SU-DHL-6 (cell line): ENCODE results near the gene EGFL8.
A peak's percentile ranks its signal among the peaks of the same experiment; 100 is the strongest.

Source experiments
- H2AFZ ChIP-seq: fragments of 200-600 bp; sonication (generic); 2 replicates; pipeline ENCODE4 v1.6.1; 2014; ENCODE audit warnings: low read depth, mild to moderate bottlenecking, moderate library complexity, mixed read lengths, antibody characterized with exemption, low read length; ENCODE audit not compliant: severe bottlenecking
- H3F3A ChIP-seq: fragments of 200-600 bp; shearing (Covaris generic); 2 replicates; pipeline ENCODE4 v1.6.0; 2016; ENCODE audit warnings: antibody characterized with exemption, mild to moderate bottlenecking; ENCODE audit not compliant: insufficient read depth
- H3K27ac ChIP-seq: fragments of 200-600 bp; sonication (generic); 2 replicates; pipeline ENCODE4 v1.5.1; 2016; ENCODE audit warnings: low read depth, mild to moderate bottlenecking, low read length, moderate library complexity, mixed read lengths
- H3K27me3 ChIP-seq: fragments of 200-600 bp; sonication (generic), shearing (Covaris generic); 2 replicates; pipeline ENCODE4 v1.6.0; 2014; ENCODE audit warnings: mild to moderate bottlenecking, low read length
- H3K36me3 ChIP-seq: fragments of 200-600 bp; sonication (generic); 2 replicates; pipeline ENCODE4 v1.6.1; 2014; ENCODE audit warnings: mild to moderate bottlenecking, low read length, mixed read lengths
- H3K4me2 ChIP-seq: fragments of 300-600, 200-600 bp; shearing (Covaris generic), sonication (generic); 2 replicates; pipeline ENCODE4 v1.6.0; 2014; ENCODE audit warnings: low read length, low read depth, mild to moderate bottlenecking; ENCODE audit not compliant: poor library complexity, severe bottlenecking
- H3K4me3 ChIP-seq: fragments of 200-600 bp; sonication (generic); 2 replicates; pipeline ENCODE4 v1.5.1; 2014; ENCODE audit warnings: antibody characterized with exemption, low read length, mild to moderate bottlenecking, mixed read lengths; ENCODE audit not compliant: insufficient read depth, poor library complexity, severe bottlenecking
- H3K79me2 ChIP-seq: fragments of 200-600 bp; sonication (generic); 2 replicates; pipeline ENCODE4 v1.6.1; 2014; ENCODE audit warnings: mild to moderate bottlenecking, low read length, moderate library complexity; ENCODE audit not compliant: insufficient read depth
- H3K9ac ChIP-seq: fragments of 200-600 bp; sonication (generic); 2 replicates; pipeline ENCODE4 v1.7.0; 2014; ENCODE audit warnings: mild to moderate bottlenecking, low read length
- H3K9me2 ChIP-seq: fragments of 200-600 bp; sonication (generic); replicated peaks from 2 replicates; pipeline ENCODE4 v1.6.1; 2014; ENCODE audit warnings: low read length; ENCODE audit not compliant: insufficient read depth
- H3K9me3 ChIP-seq: fragments of 200-600 bp; sonication (generic); 2 replicates; pipeline ENCODE4 v1.6.1; 2014; ENCODE audit warnings: low read length, mixed read lengths; ENCODE audit not compliant: insufficient read depth
- H4K20me1 ChIP-seq: fragments of 200-600 bp; sonication (generic); 2 replicates; pipeline ENCODE4 v1.6.1; 2014; ENCODE audit warnings: low read depth, mild to moderate bottlenecking, antibody characterized with exemption, low read length, moderate library complexity, mixed read lengths
- CTCF ChIP-seq: fragments of 200-600 bp; sonication (generic); IDR thresholded peaks from one replicate; pipeline ENCODE4 v1.5.1; 2017; ENCODE audit warnings: antibody characterized with exemption, mild to moderate bottlenecking, low read length, moderate library complexity; ENCODE audit not compliant: insufficient read depth, poor library complexity, severe bottlenecking
- EZH2phosphoT487 ChIP-seq: fragments of 200-600 bp; sonication (generic), shearing (Covaris generic); conservative IDR thresholded peaks from 2 replicates; pipeline ENCODE4 v1.6.1; 2018; ENCODE audit warnings: mild to moderate bottlenecking, antibody characterized with exemption, low read length, moderate library complexity, mixed read lengths

Gene EGFL8

GRCh38 chr6:32127717-32128592 is 36.4 kb upstream of the EGFL8 start, which contains the start of gene ATF6B:
Gene ATF6B (minus strand): TSS chr6:32128246. CDS start chr6:32128207, 39 bp downstream.
- H3K9ac ChIP-seq, result peak within 1 kb of the TSS; percentile 78
- H3K9me2 ChIP-seq, result no peaks in the 10 kb centered on the region
- peaks cover 32% of the 10 kb centered on the region for H3K79me2 ChIP-seq
- H4K20me1 ChIP-seq, result no peaks in the 10 kb centered on the region
- H3K27ac ChIP-seq, result peak within 1 kb of the TSS; percentile 57
- H3K9me3 ChIP-seq, result no peaks in the 10 kb centered on the region
- H3F3A ChIP-seq, result peaks cover 9% of the 10 kb centered on the region; the same call in 1 of the 2 replicates
- H2AFZ ChIP-seq, result peak within 1 kb of the TSS; percentile 69
- peak within 1 kb of the TSS; percentile 65 for H3K4me2 ChIP-seq
- TF ChIP-seq EZH2phosphoT487 (no peak), CTCF (no peak)
- no peaks in the 10 kb centered on the region for H3K27me3 ChIP-seq
- H3K4me3 ChIP-seq, result peak within 1 kb of the TSS; percentile 88
- peaks cover 8% of the 10 kb centered on the region; the same call in 1 of the 2 replicates for H3K36me3 ChIP-seq

GRCh38 chr6:32128751-32129296 is 35.6 kb upstream of the EGFL8 start:
- Histone ChIP-seq H2AFZ (no peak overlapping the region), H3K4me3 (peak overlapping the region; percentile 84)

More at GRCh38 chr6:32128751-32129296, 35.6 kb upstream of the EGFL8 start:
- peaks cover 32% of the 10 kb centered on the region for H3K79me2 ChIP-seq
- no peaks in the 10 kb centered on the region for H3K9me3 ChIP-seq
- H3K36me3 ChIP-seq, result peaks cover 8% of the 10 kb centered on the region; the same call in 1 of the 2 replicates
- H3F3A ChIP-seq, result peaks cover 9% of the 10 kb centered on the region; the same call in 1 of the 2 replicates
- no peaks in the 10 kb centered on the region for H3K27me3 ChIP-seq
- peak overlapping the region; percentile 37 for H3K27ac ChIP-seq
- peak overlapping the region; percentile 65 for H3K4me2 ChIP-seq
- no peaks in the 10 kb centered on the region for H3K9me2 ChIP-seq
- H4K20me1 ChIP-seq, result no peaks in the 10 kb centered on the region
- peak overlapping the region; percentile 72 for H3K9ac ChIP-seq
- TF ChIP-seq CTCF, result no peak
